Measurements from ENCODE around the gene SYT1.

DNA sequence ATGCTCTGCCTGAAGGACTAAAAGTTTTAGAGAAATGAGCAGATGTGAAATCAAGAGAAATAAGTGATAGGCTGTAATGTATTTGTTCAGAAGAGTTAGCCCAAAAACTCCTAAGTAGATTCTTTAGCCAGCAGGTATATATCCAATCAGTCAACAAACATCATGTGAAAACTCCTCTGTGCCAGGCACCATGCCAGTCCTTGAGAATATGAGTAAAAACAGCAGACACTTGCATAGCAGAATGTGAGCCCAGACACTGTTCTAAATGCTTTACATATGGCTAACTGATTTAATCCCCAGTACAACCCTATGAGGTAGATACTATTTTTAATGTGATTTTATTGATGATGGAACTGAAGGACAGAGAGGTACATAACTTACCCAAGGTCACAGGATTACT is 496.4 kb downstream of the SYT1 start:
- TF ChIP-seq POLR2AphosphoS5 (IDR thresholded peaks at IDR 0.05) (no peak), POLR2A (IDR thresholded peaks at IDR 0.05) (no peak)
- TF ChIP-seq, protein P1, sequence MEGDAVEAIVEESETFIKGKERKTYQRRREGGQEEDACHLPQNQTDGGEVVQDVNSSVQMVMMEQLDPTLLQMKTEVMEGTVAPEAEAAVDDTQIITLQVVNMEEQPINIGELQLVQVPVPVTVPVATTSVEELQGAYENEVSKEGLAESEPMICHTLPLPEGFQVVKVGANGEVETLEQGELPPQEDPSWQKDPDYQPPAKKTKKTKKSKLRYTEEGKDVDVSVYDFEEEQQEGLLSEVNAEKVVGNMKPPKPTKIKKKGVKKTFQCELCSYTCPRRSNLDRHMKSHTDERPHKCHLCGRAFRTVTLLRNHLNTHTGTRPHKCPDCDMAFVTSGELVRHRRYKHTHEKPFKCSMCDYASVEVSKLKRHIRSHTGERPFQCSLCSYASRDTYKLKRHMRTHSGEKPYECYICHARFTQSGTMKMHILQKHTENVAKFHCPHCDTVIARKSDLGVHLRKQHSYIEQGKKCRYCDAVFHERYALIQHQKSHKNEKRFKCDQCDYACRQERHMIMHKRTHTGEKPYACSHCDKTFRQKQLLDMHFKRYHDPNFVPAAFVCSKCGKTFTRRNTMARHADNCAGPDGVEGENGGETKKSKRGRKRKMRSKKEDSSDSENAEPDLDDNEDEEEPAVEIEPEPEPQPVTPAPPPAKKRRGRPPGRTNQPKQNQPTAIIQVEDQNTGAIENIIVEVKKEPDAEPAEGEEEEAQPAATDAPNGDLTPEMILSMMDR (IDR thresholded peaks at IDR 0.05) = no peak

Data from sigmoid colon (tissue), 4 donors.